NCI-H1436 (cell line): ENCODE measurements around the gene YWHAE.
"Not testable (repeated sequence)": the region's sequence is repeated elsewhere in the genome, so short reads cannot be mapped to it uniquely, and the experiment has no call there.

Experiments used
- DNase-seq: peaks from one replicate; lab custom pipeline; 2025; lab: John Stamatoyannopoulos, UW

YWHAE gene

GRCh38 chr17:1399679-1400512 is at the start of gene YWHAE:
Gene YWHAE (minus strand): TSS chr17:1400222. CDS start chr17:1400110, 112 bp downstream.
- peak; percentile 97 for DNase-seq

GRCh38 chr17:1449412-1449967 is 49.5 kb upstream of the YWHAE start:
- no peak for DNase-seq

GRCh38 chr17:1447052-1447451 is 47.0 kb upstream of the YWHAE start:
- no peak for DNase-seq

- no peak for DNase-seq
These were observed 46.2 kb upstream of the YWHAE start for GRCh38 chr17:1446201-1446600.

GRCh38 chr17:1445695-1446094 is 45.7 kb upstream of the YWHAE start:
- DNase-seq, result not testable (repeated sequence)

GRCh38 chr17:1442721-1443120 is 42.7 kb upstream of the YWHAE start:
- not testable (repeated sequence) for DNase-seq

- no peak for DNase-seq
These were observed 42.2 kb upstream of the YWHAE start for GRCh38 chr17:1442187-1442586.

GRCh38 chr17:1440921-1441320 is 40.9 kb upstream of the YWHAE start:
- no peak for DNase-seq

GRCh38 chr17:1438593-1439083 is 38.6 kb upstream of the YWHAE start:
- no peak for DNase-seq

- no peak for DNase-seq
These were observed 35.3 kb upstream of the YWHAE start for GRCh38 chr17:1435326-1435725.

- no peak for DNase-seq
These were observed 34.1 kb upstream of the YWHAE start for GRCh38 chr17:1434150-1434549.

GRCh38 chr17:1431631-1432104 is 31.6 kb upstream of the YWHAE start:
- DNase-seq, result no peak

- DNase-seq, result no peak
These were observed 23.6 kb upstream of the YWHAE start for GRCh38 chr17:1423456-1424135.

GRCh38 chr17:1422885-1423284 is 22.9 kb upstream of the YWHAE start:
- no peak for DNase-seq

- no peak for DNase-seq
These were observed 21.4 kb upstream of the YWHAE start for GRCh38 chr17:1421470-1421869.

- no peak for DNase-seq
These were observed 21.0 kb upstream of the YWHAE start for GRCh38 chr17:1420981-1421380.

- DNase-seq, result no peak
These were observed 20.1 kb upstream of the YWHAE start for GRCh38 chr17:1420163-1420562.

GRCh38 chr17:1418476-1418875 is 18.5 kb upstream of the YWHAE start:
- not testable (repeated sequence) for DNase-seq

GRCh38 chr17:1416414-1416813 is 16.4 kb upstream of the YWHAE start:
- no peak for DNase-seq

GRCh38 chr17:1414634-1415033 is 14.6 kb upstream of the YWHAE start:
- no peak for DNase-seq

GRCh38 chr17:1414001-1414574 is 14.1 kb upstream of the YWHAE start:
- no peak for DNase-seq

GRCh38 chr17:1413281-1413791 is 13.3 kb upstream of the YWHAE start:
- no peak for DNase-seq
